Neural cell (in vitro differentiated cells): ENCODE results near the gene MAGI1.

Experiments
- EP300 ChIP-seq: fragments of 450-650 bp; conservative IDR thresholded peaks from 2 replicates; pipeline ENCODE4 v1.6.1; 2014; ENCODE audit warnings: antibody characterized with exemption, mild to moderate bottlenecking, moderate library complexity; ENCODE audit not compliant: poor library complexity, severe bottlenecking
- EZH2 ChIP-seq: fragments of 200-600, 300-800 bp; shearing (Covaris generic), sonication (generic); IDR thresholded peaks from 2 replicates; pipeline ENCODE4 v1.6.1; 2014; ENCODE audit warnings: antibody characterized with exemption, low read length, borderline replicate concordance, mild to moderate bottlenecking; ENCODE audit not compliant: insufficient read depth, poor library complexity, severe bottlenecking
- POLR2AphosphoS5 ChIP-seq: IDR thresholded peaks from 2 replicates; pipeline ENCODE4 v1.6.1; 2012

- TF ChIP-seq POLR2AphosphoS5: peak; percentile 94
- no peak for TF ChIP-seq EZH2
- peak; percentile 95 for TF ChIP-seq EP300
Observed at GRCh38 chr3:65741540-65741939, 297.2 kb downstream of the MAGI1 start.
